ENCODE results near the gene DCTPP1. TPM values are rescaled to one million over a fixed set of nuclear protein-coding genes. Genes with fewer than 3 reads are reported as not detected.

The DCTPP1 gene
- total and polyA plus RNA-seq, 2 of the 13 experiments (the other 11 are each of a cell fraction or from before 2014, with no cell fraction given): 54.8 to 74.4 TPM

- TF ChIP-seq ZNF512B (CRISPR knock-in tag; IDR thresholded peaks at IDR 0.05; ENCODE audit: borderline replicate concordance) (no peak), SAP130 (CRISPR knock-in tag; IDR thresholded peaks at IDR 0.05; ENCODE audit: low read depth) (peak; percentile 86), NR2C2 (CRISPR knock-in tag; IDR thresholded peaks at IDR 0.05; ENCODE audit: borderline replicate concordance) (0 out of 2 replicates have a peak, but pooled peaks have one; percentile 35), IKZF5 (CRISPR knock-in tag; IDR thresholded peaks at IDR 0.05) (peak; percentile 86; the same call in 1 of the 2 replicates), ZNF274 (CRISPR knock-in tag; IDR thresholded peaks at IDR 0.05) (no peak), HNF4G (IDR thresholded peaks at IDR 0.05; ENCODE audit: borderline replicate concordance, low read depth, low read length) (peak; percentile 6; the same call in 1 of the 2 replicates), HNF4G (CRISPR knock-in tag; IDR thresholded peaks at IDR 0.05; ENCODE audit: borderline replicate concordance, low read depth) (no peak), ZNF773 (CRISPR knock-in tag; IDR thresholded peaks at IDR 0.05; ENCODE audit: borderline replicate concordance) (no peak), YY1 (IDR thresholded peaks at IDR 0.05; ENCODE audit: insufficient read depth, insufficient replicate concordance, low read depth, low read length) (no peak), ZNF891 (CRISPR knock-in tag; IDR thresholded peaks at IDR 0.05) (no peak), KLF6 (CRISPR knock-in tag; IDR thresholded peaks at IDR 0.05) (peak; percentile 77; the same call in 1 of the 2 replicates), ZNF672 (CRISPR knock-in tag; IDR thresholded peaks at IDR 0.05) (no peak), GTF3A (CRISPR knock-in tag; conservative IDR thresholded peaks at IDR 0.05) (0 out of 2 replicates have a peak, but pooled peaks have one; percentile 5), ZNF562 (CRISPR knock-in tag; IDR thresholded peaks at IDR 0.05; ENCODE audit: borderline replicate concordance) (no peak), HMGXB3 (CRISPR knock-in tag; IDR thresholded peaks at IDR 0.05; ENCODE audit: borderline replicate concordance) (peak; percentile 70)
- TF ChIP-seq, protein P1, sequence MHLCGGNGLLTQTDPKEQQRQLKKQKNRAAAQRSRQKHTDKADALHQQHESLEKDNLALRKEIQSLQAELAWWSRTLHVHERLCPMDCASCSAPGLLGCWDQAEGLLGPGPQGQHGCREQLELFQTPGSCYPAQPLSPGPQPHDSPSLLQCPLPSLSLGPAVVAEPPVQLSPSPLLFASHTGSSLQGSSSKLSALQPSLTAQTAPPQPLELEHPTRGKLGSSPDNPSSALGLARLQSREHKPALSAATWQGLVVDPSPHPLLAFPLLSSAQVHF (CRISPR knock-in tag; IDR thresholded peaks at IDR 0.05): no peak
- TF ChIP-seq, protein P2, sequence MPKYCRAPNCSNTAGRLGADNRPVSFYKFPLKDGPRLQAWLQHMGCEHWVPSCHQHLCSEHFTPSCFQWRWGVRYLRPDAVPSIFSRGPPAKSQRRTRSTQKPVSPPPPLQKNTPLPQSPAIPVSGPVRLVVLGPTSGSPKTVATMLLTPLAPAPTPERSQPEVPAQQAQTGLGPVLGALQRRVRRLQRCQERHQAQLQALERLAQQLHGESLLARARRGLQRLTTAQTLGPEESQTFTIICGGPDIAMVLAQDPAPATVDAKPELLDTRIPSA (CRISPR knock-in tag; IDR thresholded peaks at IDR 0.05; ENCODE audit: borderline replicate concordance): no peak
Observed at GRCh38 chr16:30409125-30410060, 20.4 kb downstream of the DCTPP1 start (continued).

Measured in HepG2 (cell line).